HepG2 (cell line): Measurements from ENCODE around the gene PYY. TPM values are rescaled to one million over a fixed set of nuclear protein-coding genes. Genes with fewer than 3 reads are reported as not detected.

ENCODE experiments used
- AHDC1 ChIP-seq: sonication (generic); formaldehyde crosslinking; IDR thresholded peaks from 2 replicates; pipeline ENCODE4 v1.5.1; 2020; ENCODE audit warnings: mild to moderate bottlenecking, missing genetic modification reagents, borderline replicate concordance
- BCL3 ChIP-seq: sonication (generic); formaldehyde crosslinking; IDR thresholded peaks from 2 replicates; pipeline ENCODE4 v1.5.1; 2020; ENCODE audit warnings: mild to moderate bottlenecking, missing genetic modification reagents, moderate library complexity
- HDAC1 ChIP-seq: sonication (generic); formaldehyde crosslinking; IDR thresholded peaks from 2 replicates; pipeline ENCODE4 v1.5.1; 2020; ENCODE audit warnings: mild to moderate bottlenecking, missing genetic modification reagents
- HES4 ChIP-seq: sonication (generic); formaldehyde crosslinking; IDR thresholded peaks from 2 replicates; pipeline ENCODE4 v1.9.0; 2021; ENCODE audit warnings: mild to moderate bottlenecking, missing genetic modification reagents, borderline replicate concordance
- KDM2A ChIP-seq: sonication (generic); formaldehyde crosslinking; IDR thresholded peaks from 2 replicates; pipeline ENCODE4 v1.4.0; 2020; ENCODE audit warnings: low read depth, missing genetic modification reagents, borderline replicate concordance
- KDM3A ChIP-seq: IDR thresholded peaks from 2 replicates; pipeline ENCODE4 v1.6.1; 2018; ENCODE audit warnings: low read depth, missing compliant biosample characterization
- NONO ChIP-seq, 2 experiments: fragments of 450-650 bp in 1 of 2; sonication (generic) in 1 of 2; formaldehyde crosslinking in 1 of 2; IDR thresholded peaks in 1 of 2; conservative IDR thresholded peaks in 1 of 2; 2 replicates each; pipeline versions ENCODE4 v1.6.1 to v1.8.0; 2017 to 2022; ENCODE audit warnings: mild to moderate bottlenecking in 1 of 2, missing genetic modification reagents in 1 of 2, moderate library complexity in 1 of 2
- RBM39 ChIP-seq: fragments of 200-400 bp; formaldehyde crosslinking; IDR thresholded peaks from one replicate; pipeline ENCODE4 v1.6.1; 2018; ENCODE audit warnings: antibody characterized with exemption, mild to moderate bottlenecking, low read depth, low read length; ENCODE audit not compliant: poor library complexity, severe bottlenecking
- RXRB ChIP-seq: IDR thresholded peaks from 2 replicates; pipeline ENCODE4 v1.6.1; 2016; ENCODE audit warnings: borderline replicate concordance, missing genetic modification reagents, missing compliant biosample characterization
- ZNF280B ChIP-seq: sonication (generic); formaldehyde crosslinking; IDR thresholded peaks from 2 replicates; pipeline ENCODE4 v1.5.0; 2020; ENCODE audit warnings: missing genetic modification reagents, mild to moderate bottlenecking, borderline replicate concordance
- ZNF292 ChIP-seq: sonication (generic); formaldehyde crosslinking; IDR thresholded peaks from 2 replicates; pipeline ENCODE4 v1.8.1; 2022; ENCODE audit warnings: mild to moderate bottlenecking, low read depth, missing genetic modification reagents, borderline replicate concordance
- ZNF841 ChIP-seq: sonication (generic); formaldehyde crosslinking; IDR thresholded peaks from 2 replicates; pipeline ENCODE4 v1.8.1; 2023; ENCODE audit warnings: missing genetic modification reagents, borderline replicate concordance
- polyA plus RNA-seq, 8 experiments: library from polyadenylated mRNA; depleted of rRNA in 3 of 8; stranded (reverse) in 7 of 8; unstranded in 1 of 8; fragments of >200 nt; fragmentation: Illumina TruSeq in 4 of 8; extraction: Trizol in 4 of 8; gene quantifications; 2 replicates each; pipeline versions ENCODE4 v1.2.1 to v1.2.3, GENCODE V29; 2011 to 2016; ENCODE audit warnings: low read depth in 4 of 8, missing spikeins in 1 of 8, mixed read lengths in 1 of 8; ENCODE audit not compliant: insufficient read depth in 1 of 8
- total RNA-seq, 5 experiments: library from RNA; depleted of rRNA; stranded (reverse); fragments of >200 nt; fragmentation: Illumina TruSeq; extraction: Trizol; gene quantifications; 2 replicates each; pipeline ENCODE4 v1.2.3, GENCODE V29; 2016; ENCODE audit warnings: low read depth in 1 of 5
- TF ChIP-seq, protein P1 (sequence below): sonication (generic); formaldehyde crosslinking; IDR thresholded peaks from 2 replicates; pipeline ENCODE4 v1.8.0; 2022; ENCODE audit warnings: mild to moderate bottlenecking, missing genetic modification reagents, borderline replicate concordance
- TF ChIP-seq, protein P2 (sequence below): sonication (generic); formaldehyde crosslinking; IDR thresholded peaks from 2 replicates; pipeline ENCODE4 v1.4.0; 2020; ENCODE audit warnings: missing genetic modification reagents

PYY gene
- total and polyA plus RNA-seq, 2 of the 13 experiments (the other 11 are each of a cell fraction or from before 2014, with no cell fraction given), result 0.25 TPM; not detected in 1

DNA sequence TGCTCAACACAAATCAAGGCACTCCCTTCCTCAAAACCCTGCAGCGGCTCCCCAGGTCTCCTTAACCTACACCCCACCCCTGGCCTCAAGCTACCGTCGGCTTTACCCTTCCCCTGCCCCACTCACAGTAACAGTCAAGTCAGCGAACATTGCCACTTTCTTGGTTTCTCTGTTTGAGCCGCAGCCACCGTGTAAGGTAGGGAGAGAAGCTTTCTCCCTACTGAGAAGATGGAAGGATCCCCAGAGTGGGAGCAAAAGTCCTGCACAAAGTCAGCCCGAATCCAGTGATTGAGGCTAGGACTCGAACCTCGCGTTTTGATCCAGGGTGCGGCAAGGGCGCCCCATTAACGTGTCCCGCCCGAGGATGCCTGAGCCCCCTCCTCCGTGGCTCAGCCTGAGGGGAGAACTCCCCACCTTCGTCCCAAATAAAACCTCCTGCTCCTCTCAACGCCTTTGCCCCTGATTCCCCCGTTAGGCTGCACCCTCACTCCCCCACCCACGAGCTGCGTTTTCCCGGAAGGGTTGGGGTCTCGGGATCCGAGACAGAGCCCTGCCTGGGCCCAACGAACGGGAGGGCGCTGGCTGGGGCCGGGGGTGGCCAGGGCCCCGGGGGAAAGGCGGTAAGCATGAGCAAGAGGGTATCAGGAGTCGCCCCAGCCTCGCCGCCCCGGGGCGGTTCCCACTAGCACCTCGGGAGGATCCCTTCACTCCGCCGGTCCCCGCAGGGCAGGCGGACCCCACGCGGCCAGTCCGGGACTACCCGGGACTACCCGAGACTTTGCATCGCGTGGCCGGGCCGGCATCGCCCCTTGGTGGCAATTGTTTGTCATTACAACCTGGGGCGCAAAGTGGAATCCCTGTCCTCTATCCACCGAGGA lies 40.8 kb upstream of the PYY start (continued):
- TF ChIP-seq KDM2A (CRISPR knock-in tag) (peak; percentile 94), ZNF280B (CRISPR knock-in tag) (no peak), KDM3A (CRISPR knock-in tag) (peak; percentile 94; the same call in 1 of the 2 replicates), HDAC1 (no peak), ZNF841 (CRISPR knock-in tag) (no peak), RXRB (CRISPR knock-in tag) (0 out of 2 replicates have a peak, but pooled peaks have one; percentile 18), AHDC1 (no peak), ZNF292 (CRISPR knock-in tag) (no peak), RBM39 (no peak), BCL3 (no peak), NONO (IDR thresholded peaks at IDR 0.05) (no peak), NONO (CRISPR knock-in tag; conservative IDR thresholded peaks at IDR 0.05) (no peak), HES4 (CRISPR knock-in tag) (no peak)
- TF ChIP-seq, protein P1, sequence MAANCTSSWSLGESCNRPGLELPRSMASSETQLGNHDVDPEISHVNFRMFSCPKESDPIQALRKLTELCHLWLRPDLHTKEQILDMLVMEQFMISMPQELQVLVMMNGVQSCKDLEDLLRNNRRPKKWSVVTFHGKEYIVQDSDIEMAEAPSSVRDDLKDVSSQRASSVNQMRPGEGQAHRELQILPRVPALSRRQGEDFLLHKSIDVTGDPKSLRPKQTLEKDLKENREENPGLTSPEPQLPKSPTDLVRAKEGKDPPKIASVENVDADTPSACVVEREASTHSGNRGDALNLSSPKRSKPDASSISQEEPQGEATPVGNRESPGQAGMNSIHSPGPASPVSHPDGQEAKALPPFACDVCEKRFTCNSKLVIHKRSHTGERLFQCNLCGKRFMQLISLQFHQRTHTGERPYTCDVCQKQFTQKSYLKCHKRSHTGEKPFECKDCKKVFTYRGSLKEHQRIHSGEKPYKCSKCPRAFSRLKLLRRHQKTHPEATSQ (CRISPR knock-in tag), result no peak
- TF ChIP-seq, protein P2, sequence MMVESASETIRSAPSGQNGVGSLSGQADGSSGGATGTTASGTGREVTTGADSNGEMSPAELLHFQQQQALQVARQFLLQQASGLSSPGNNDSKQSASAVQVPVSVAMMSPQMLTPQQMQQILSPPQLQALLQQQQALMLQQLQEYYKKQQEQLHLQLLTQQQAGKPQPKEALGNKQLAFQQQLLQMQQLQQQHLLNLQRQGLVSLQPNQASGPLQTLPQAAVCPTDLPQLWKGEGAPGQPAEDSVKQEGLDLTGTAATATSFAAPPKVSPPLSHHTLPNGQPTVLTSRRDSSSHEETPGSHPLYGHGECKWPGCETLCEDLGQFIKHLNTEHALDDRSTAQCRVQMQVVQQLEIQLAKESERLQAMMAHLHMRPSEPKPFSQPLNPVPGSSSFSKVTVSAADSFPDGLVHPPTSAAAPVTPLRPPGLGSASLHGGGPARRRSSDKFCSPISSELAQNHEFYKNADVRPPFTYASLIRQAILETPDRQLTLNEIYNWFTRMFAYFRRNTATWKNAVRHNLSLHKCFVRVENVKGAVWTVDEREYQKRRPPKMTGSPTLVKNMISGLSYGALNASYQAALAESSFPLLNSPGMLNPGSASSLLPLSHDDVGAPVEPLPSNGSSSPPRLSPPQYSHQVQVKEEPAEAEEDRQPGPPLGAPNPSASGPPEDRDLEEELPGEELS (CRISPR knock-in tag), result no peak
